Measurements from ENCODE around the gene SELL.

The SELL gene

DNA sequence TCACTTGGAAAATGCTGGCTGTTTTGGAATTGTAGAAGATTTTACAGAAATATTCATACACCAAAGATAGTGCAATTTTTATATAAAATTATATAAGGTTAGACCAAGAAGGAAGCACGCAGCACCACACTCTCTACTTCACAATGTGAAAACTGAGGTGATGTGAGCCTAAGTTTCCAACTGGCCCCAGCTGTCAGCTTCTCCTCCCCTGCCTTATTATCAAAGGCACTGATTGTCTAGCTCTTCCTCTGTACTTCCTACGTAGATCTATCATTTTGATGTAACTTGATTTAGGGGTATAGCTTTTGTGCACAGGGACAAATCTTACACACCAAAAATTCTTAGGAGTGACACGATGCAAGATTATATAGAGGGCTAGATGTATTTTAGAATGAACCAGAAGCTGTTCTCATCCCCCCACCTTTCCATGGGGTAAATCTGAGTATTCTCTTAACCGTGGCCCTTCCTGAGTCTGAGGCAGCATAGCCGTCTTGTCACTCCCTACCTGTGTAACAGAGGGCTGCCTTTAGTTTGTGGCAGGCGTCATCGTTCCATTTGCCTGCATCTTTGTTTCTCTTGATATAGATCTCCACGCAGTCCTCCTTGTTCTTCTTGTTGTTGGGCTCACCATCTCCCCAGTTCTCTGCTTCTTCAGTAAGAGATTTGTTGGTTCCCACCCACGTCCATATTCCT, 3.4 kb downstream of the SELL start:
- no peaks in the 10 kb centered on the region for H3K36me3 ChIP-seq (ENCODE audit: insufficient read depth, insufficient read length, low read length)
- DNase-seq (ENCODE audit: low read depth, low spot score): no peak

GRCh38 chr1:169704797-169705196, 6.6 kb downstream of the SELL start:
- Histone ChIP-seq H3K27me3 (ENCODE audit: insufficient read depth, insufficient read length) (no peaks in the 10 kb centered on the region), H3K9me3 (ENCODE audit: insufficient read depth, low read length) (no peaks in the 10 kb centered on the region), H3K9ac (ENCODE audit: insufficient read length, low read depth) (no peak overlapping the region), H3K4me1 (ENCODE audit: insufficient read depth, insufficient read length) (no peaks in the 10 kb centered on the region), H3K4me3 (ENCODE audit: insufficient read length, low read depth) (no peak overlapping the region), H3K36me3 (ENCODE audit: insufficient read depth, insufficient read length, low read length) (no peaks in the 10 kb centered on the region)
- no peak for TF ChIP-seq YY1 (IDR thresholded peaks at IDR 0.05; ENCODE audit: insufficient read depth, insufficient read length)
- DNase-seq (ENCODE audit: low read depth, low spot score): no peak

More for the DNA sequence above, 3.4 kb downstream of the SELL start:
- Histone ChIP-seq H3K4me1 (ENCODE audit: insufficient read depth, insufficient read length) (no peaks in the 10 kb centered on the region), H3K9ac (ENCODE audit: insufficient read length, low read depth) (no peak overlapping the region), H3K9me3 (ENCODE audit: insufficient read depth, low read length) (no peaks in the 10 kb centered on the region), H3K27me3 (ENCODE audit: insufficient read depth, insufficient read length) (no peaks in the 10 kb centered on the region), H3K4me3 (ENCODE audit: insufficient read length, low read depth) (no peak overlapping the region)
- no peak for TF ChIP-seq ZNF274 (IDR thresholded peaks at IDR 0.05; ENCODE audit: low read depth, low read length)
- no peak for TF ChIP-seq SUZ12 (IDR thresholded peaks at IDR 0.05; ENCODE audit: extremely low read depth, insufficient read depth, insufficient read length)
- no peak for TF ChIP-seq YY1 (IDR thresholded peaks at IDR 0.05; ENCODE audit: insufficient read depth, insufficient read length)

DNA sequence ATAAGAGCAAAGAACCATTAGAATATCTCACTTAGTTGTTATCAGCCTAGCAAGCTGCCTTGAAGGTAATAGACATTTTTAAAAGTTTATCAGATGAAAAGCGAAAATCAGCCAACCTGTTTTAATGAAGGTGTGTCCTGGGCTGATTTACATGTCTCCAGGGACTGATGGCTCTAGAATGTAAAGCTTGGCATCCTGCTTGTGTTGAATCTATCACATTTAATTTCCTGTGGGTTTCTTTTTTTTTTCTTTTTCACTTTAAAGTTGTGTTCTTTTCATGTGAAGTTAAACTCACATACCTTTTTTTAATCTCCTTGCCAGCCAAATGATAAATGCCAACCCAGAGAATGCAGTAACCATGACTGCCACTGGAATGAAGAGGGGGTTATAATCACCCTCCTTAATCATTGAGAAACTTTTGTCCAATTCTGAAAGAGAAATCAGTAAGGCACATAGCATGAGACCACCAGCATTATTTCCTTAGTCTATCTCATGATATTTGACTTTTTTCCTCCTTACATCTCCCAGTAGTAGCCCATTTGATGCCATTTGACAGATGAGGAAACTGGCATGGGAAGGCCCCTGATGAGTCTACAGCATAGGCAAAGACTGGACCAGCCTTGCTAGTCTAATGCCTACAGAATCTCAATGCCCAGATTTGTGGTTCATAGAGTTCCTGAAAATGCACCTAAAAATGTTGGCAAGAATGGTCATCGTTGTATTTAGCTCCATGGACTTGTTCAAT, 10.0 kb downstream of the SELL start:
- Histone ChIP-seq H3K4me1 (ENCODE audit: insufficient read depth, insufficient read length) (no peaks in the 10 kb centered on the region), H3K27me3 (ENCODE audit: insufficient read depth, insufficient read length) (no peaks in the 10 kb centered on the region), H3K9ac (ENCODE audit: insufficient read length, low read depth) (no peak overlapping the region), H3K4me3 (ENCODE audit: insufficient read length, low read depth) (no peak overlapping the region), H3K9me3 (ENCODE audit: insufficient read depth, low read length) (no peaks in the 10 kb centered on the region), H3K36me3 (ENCODE audit: insufficient read depth, insufficient read length, low read length) (no peaks in the 10 kb centered on the region)
- TF ChIP-seq ZNF274 (IDR thresholded peaks at IDR 0.05; ENCODE audit: low read depth, low read length) (no peak), YY1 (IDR thresholded peaks at IDR 0.05; ENCODE audit: insufficient read depth, insufficient read length) (no peak), SUZ12 (IDR thresholded peaks at IDR 0.05; ENCODE audit: extremely low read depth, insufficient read depth, insufficient read length) (no peak)
- no peak for DNase-seq (ENCODE audit: low read depth, low spot score)

- no peak overlapping the region for H3K9ac ChIP-seq (ENCODE audit: insufficient read length, low read depth)
- DNase-seq (ENCODE audit: low read depth, low spot score): no peak
- H3K9me3 ChIP-seq (ENCODE audit: insufficient read depth, low read length): no peaks in the 10 kb centered on the region
- H3K4me3 ChIP-seq (ENCODE audit: insufficient read length, low read depth): no peak overlapping the region
- H3K4me1 ChIP-seq (ENCODE audit: insufficient read depth, insufficient read length): no peaks in the 10 kb centered on the region
- no peaks in the 10 kb centered on the region for H3K27me3 ChIP-seq (ENCODE audit: insufficient read depth, insufficient read length)
- no peaks in the 10 kb centered on the region for H3K36me3 ChIP-seq (ENCODE audit: insufficient read depth, insufficient read length, low read length)
- no peak for TF ChIP-seq ZNF274 (IDR thresholded peaks at IDR 0.05; ENCODE audit: low read depth, low read length)
- no peak for TF ChIP-seq SUZ12 (IDR thresholded peaks at IDR 0.05; ENCODE audit: extremely low read depth, insufficient read depth, insufficient read length)
- no peak for TF ChIP-seq YY1 (IDR thresholded peaks at IDR 0.05; ENCODE audit: insufficient read depth, insufficient read length)
Measured at GRCh38 chr1:169699707-169700106, 11.7 kb downstream of the SELL start.

GRCh38 chr1:169698976-169699375, 12.4 kb downstream of the SELL start:
- no peak overlapping the region for H3K4me3 ChIP-seq (ENCODE audit: insufficient read length, low read depth)
- no peak for TF ChIP-seq ZNF274 (IDR thresholded peaks at IDR 0.05; ENCODE audit: low read depth, low read length)
- TF ChIP-seq YY1 (IDR thresholded peaks at IDR 0.05; ENCODE audit: insufficient read depth, insufficient read length): no peak
- no peak for TF ChIP-seq SUZ12 (IDR thresholded peaks at IDR 0.05; ENCODE audit: extremely low read depth, insufficient read depth, insufficient read length)
- no peaks in the 10 kb centered on the region for H3K27me3 ChIP-seq (ENCODE audit: insufficient read depth, insufficient read length)
- H3K4me1 ChIP-seq (ENCODE audit: insufficient read depth, insufficient read length): no peaks in the 10 kb centered on the region
- H3K36me3 ChIP-seq (ENCODE audit: insufficient read depth, insufficient read length, low read length): no peaks in the 10 kb centered on the region
- H3K9me3 ChIP-seq (ENCODE audit: insufficient read depth, low read length): no peaks in the 10 kb centered on the region
- no peak for DNase-seq (ENCODE audit: low read depth, low spot score)
- no peak overlapping the region for H3K9ac ChIP-seq (ENCODE audit: insufficient read length, low read depth)

- H3K9me3 ChIP-seq (ENCODE audit: insufficient read depth, low read length): no peaks in the 10 kb centered on the region
- no peaks in the 10 kb centered on the region for H3K27me3 ChIP-seq (ENCODE audit: insufficient read depth, insufficient read length)
- no peaks in the 10 kb centered on the region for H3K36me3 ChIP-seq (ENCODE audit: insufficient read depth, insufficient read length, low read length)
- no peak overlapping the region for H3K9ac ChIP-seq (ENCODE audit: insufficient read length, low read depth)
- no peak for TF ChIP-seq ZNF274 (IDR thresholded peaks at IDR 0.05; ENCODE audit: low read depth, low read length)
- TF ChIP-seq YY1 (IDR thresholded peaks at IDR 0.05; ENCODE audit: insufficient read depth, insufficient read length): no peak
- TF ChIP-seq SUZ12 (IDR thresholded peaks at IDR 0.05; ENCODE audit: extremely low read depth, insufficient read depth, insufficient read length): no peak
- no peak for DNase-seq (ENCODE audit: low read depth, low spot score)
- H3K4me1 ChIP-seq (ENCODE audit: insufficient read depth, insufficient read length): no peaks in the 10 kb centered on the region
- H3K4me3 ChIP-seq (ENCODE audit: insufficient read length, low read depth): no peak overlapping the region
Measured at GRCh38 chr1:169697755-169698154, 13.7 kb downstream of the SELL start.

GRCh38 chr1:169696273-169697100, 14.9 kb downstream of the SELL start:
- Histone ChIP-seq H3K27me3 (ENCODE audit: insufficient read depth, insufficient read length) (no peaks in the 10 kb centered on the region), H3K9me3 (ENCODE audit: insufficient read depth, low read length) (no peaks in the 10 kb centered on the region), H3K4me1 (ENCODE audit: insufficient read depth, insufficient read length) (no peaks in the 10 kb centered on the region), H3K4me3 (ENCODE audit: insufficient read length, low read depth) (no peak overlapping the region), H3K9ac (ENCODE audit: insufficient read length, low read depth) (no peak overlapping the region), H3K36me3 (ENCODE audit: insufficient read depth, insufficient read length, low read length) (no peaks in the 10 kb centered on the region)
- TF ChIP-seq YY1 (IDR thresholded peaks at IDR 0.05; ENCODE audit: insufficient read depth, insufficient read length): no peak
- no peak for DNase-seq (ENCODE audit: low read depth, low spot score)

Data from NT2/D1 (cell line).